HG02759 (cell line): ENCODE measurements around the gene DUS1L.

Source experiments
- ATAC-seq: cut with Tn5 transposase; IDR thresholded peaks from one replicate; pipeline ENCODE4 v1.9.1; 2021; ENCODE audit warnings: mild to moderate bottlenecking, moderate library complexity; ENCODE audit not compliant: unreplicated experiment

DUS1L gene

GRCh38 chr17:82101301-82101715, 35.7 kb upstream of the DUS1L start:
- ATAC-seq, result no peak

DNA sequence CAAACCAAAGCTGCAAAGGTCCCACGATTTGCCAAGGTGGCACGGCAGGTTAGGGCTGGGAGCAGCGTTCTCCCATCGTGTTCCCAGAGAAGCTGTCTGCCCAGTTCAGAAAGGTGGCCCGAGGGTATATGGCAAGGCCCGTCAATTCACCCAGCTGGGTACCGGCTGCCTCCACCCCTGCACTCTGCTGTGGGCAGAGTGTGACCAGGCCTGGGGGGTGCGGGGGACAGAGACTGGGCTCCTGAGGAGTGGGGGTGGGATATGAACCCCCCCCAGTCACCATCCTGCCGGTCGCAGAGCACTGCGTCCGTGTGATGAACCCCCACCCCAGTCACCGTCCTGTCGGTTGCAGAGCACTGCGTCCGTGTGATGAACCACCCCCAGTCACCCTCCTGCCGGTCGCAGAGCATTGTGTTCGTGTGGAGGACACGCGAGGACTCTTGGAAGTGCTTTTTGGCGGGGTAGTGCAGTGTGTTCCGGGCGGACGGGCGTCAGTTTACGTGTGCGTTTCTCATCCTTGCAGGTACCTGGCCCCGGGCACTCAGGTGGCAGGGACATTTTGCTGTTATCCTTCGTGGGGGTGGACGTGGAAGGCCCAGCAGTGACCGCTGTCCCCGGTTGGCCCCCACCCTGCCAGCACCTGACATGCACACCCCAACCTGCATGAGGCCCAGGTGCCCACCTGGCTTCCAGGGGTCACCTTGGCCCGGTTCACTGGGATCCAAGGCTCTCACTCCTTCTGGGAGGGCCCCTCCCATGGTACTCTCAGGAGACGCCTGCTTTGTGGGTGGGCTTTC, 35.1 kb upstream of the DUS1L start:
- ATAC-seq, result no peak

- peak; percentile 8 for ATAC-seq
Measured at GRCh38 chr17:82098939-82099763, 33.5 kb upstream of the DUS1L start.

- ATAC-seq, result peak; percentile 69
Measured at GRCh38 chr17:82098169-82098938, 32.8 kb upstream of the DUS1L start, which contains the start of gene FASN. TSS of gene FASN (minus strand) at chr17:82098236. CDS start at chr17:82096445, 1,791 bp downstream.

DNA sequence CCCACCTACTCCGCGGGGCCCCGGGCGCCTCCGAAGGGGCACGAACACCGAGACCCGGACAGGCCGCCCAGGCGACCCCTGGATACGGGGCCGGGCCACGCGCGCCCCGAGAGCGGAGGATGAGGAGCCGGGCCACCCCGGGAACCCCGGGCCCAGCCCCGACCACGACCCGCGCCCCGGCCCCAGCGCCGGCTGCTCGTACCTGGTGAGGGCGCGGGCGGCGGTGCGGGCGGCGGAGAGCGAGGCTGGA, 32.2 kb upstream of the DUS1L start:
- no peak for ATAC-seq

GRCh38 chr17:82097184-82097918, 31.7 kb upstream of the DUS1L start:
- no peak for ATAC-seq

- no peak for ATAC-seq
Measured at GRCh38 chr17:82096709-82097183, 31.1 kb upstream of the DUS1L start.

DNA sequence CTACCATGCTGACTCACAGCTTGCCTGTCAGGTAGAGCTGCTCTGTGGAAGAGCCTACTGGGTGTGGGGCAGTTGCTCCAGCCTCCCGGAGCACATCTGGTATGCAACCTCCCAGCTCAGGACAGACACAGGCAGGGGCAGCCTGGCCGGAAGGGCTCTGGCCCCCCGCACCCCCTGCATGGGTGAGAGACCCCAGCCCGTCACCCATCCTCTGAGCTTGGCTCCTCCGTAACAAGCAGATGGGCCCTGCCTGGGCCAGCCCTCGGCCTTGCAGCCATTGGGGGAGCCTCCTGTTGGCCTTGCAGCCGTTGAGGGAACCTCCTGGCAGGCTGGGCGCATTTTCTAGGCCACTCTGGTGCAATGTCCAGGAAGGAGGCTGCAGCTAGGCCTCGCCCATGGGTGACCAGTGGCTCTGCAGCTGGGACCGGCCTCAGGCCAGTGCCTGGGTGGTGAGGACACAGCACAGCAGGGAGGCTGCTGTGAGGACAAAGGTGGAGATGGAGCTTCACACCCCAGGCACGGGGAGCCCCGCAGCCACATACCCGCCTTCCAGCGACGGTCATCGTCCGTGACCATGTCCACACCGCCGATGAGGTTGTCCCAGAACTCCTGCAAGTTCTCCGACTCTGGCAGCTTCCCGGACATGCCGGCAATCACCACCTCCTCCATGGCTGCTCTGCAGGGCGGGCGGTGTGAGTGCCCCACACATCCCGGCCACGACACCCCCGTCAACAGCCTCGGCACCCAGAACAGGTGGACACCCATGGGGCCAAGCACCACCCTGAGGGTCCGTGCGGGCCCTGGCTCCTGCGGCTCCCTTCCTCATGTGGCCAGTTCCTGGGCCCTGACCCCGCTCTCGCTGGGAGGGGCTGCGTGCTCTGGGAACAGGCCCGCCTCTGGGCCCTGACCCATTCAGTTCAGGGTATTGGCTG, 30.4 kb upstream of the DUS1L start:
- no peak for ATAC-seq

GRCh38 chr17:82094931-82095776, 29.6 kb upstream of the DUS1L start:
- no peak for ATAC-seq

DNA sequence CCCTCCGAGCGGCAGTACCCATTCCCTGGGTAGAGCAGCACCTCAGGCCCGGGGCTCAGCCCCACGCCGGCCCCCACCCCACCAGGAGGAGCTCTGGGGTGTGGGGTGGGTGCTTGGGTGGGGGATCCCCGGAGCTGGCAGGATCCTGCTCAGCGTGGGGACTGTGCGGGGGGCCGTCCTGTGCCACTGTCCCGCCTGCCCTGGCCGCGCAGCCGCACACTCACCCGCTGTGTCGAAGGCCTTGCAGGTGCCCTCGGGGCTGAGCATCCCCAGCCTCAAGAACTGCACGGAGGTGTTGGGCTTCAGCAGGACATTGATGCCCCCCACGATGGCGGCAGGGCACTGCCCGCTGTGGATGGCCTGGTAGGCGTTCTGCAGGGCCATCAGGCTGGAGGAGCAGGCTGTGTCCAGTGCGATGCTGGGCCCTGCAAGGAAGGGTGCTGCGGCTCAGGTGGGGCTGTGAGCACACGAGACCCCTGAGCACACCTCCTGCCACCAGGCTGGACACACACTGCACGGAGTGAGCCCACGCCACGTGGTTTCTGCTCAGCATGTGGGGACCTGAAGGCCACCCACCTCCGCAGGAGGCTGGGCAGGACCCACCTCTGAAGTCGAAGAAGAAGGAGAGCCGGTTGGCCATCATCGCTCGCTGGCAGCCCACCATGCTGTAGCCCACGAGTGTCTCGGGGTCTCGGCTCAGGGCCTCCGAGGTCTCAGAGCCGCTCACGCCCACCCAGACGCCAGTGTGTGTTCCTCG, 27.6 kb upstream of the DUS1L start:
- no peak for ATAC-seq

DNA sequence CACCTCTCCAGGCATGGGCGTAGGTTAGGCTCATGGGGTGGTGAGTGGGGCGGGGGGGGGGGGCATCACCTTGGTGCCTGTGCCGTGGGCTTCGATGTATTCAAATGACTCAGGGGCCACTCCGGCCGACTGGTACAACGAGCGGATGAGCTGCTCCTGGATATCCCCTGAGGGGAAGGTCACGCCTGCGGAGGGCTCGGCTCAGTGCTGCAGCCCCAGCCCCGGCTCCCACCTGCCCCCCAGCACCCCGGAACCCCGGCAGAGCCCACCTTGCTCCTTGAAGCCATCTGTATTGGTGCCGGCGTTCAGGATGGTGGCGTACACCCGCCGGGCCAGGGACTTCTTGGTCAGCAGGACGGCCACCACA, 27.0 kb upstream of the DUS1L start:
- no peak for ATAC-seq

DNA sequence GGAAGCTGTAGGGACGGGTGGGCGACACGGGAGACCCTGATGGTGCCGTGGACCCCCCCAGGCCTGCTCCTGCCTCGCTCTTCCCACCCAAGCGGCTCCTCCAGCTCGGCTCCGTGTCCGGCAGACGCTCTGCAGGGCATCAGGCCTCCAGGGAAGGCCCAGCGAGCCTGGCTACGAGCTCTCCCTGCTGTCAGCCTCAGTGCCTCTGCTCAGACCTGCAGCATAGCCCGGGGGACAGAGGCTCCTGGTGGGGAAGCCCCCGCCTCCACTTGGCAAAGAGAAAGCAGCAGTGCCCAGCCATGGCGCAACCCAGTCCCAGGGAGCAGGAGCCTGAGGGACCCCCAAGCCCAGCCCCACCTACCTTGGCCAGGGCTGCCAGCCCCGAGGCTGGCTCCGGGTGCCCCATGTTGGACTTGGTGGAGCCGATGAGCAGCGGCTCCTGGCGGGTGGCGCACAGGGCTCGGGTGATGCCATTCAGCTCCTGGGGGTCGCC, 26.5 kb upstream of the DUS1L start:
- ATAC-seq, result no peak

- ATAC-seq, result no peak
Measured at GRCh38 chr17:82091264-82092066, 25.9 kb upstream of the DUS1L start.

DNA sequence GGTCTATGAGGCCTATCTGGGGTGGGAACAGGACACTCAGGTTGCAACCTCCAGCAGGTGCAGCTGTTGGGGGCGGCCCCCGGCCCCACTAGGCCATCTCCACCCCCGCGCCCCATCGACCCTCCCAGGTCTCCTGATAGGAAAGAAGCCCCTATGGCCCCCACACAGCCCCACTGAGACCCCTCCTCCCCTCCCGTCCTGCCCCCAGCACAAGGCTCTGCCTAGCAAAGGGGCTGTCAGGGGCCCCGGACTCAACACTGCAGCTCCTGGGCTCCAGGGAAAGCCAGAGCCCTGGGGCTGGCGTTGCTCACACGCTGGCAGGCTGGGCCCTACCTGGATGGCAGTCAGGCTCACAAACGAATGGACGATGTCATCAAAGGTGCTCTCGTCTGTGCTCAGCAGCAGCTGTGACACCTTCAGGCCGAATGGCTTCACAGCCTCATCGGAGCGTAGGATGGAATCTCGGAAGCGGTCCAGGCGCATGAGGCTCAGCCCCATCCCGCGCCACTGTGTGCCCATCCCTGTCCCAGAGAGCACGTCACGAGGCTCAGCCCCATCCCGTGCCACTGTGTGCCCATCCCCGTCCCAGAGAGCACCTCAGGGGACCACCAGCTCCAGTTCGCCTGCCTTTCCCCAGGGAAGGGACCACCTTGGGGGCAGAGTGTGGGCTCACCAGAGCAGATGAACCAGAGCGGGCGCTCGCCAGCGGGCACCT, 25.1 kb upstream of the DUS1L start:
- no peak for ATAC-seq

DNA sequence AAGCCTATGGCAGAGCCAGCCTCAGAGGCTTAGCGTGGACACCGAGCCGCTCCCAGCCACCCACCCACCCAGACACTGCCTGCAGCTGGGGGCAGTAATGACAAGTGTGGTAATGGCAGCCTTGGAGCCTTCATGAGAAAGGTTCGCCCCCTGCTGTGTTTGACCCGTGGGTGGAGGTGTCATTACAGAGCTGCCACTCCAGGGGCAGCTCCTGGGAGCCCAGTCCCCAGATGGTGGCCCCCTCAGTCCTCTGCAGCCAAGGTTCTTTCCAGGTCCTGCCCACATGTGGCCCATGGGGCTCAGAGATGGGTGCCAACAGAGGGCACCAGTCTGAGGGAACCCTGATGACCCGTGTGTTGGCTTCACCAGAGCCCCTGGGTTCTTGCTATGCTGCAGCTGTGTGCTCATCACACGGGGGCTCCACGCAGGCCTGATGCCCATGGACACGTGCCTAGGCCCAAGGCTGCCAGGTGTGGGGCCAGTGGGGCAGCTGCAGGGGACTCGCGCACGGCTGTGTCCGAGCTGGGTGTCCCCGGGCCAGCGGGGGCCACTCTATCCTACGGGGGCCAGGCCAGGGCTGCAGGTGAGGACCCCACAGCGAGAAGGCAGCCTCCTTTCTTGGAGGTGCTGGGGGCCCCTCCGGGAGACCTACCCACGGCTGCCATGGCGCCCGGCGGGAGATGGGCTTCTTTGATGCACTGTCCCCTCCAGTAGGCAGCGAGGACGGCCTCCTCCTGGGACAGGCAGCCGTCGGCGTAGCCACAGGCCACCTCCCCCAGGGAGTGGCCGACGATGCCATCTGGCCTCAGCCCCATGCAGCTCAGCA, 24.3 kb upstream of the DUS1L start:
- ATAC-seq, result no peak
